HepG2 (cell line): ENCODE results near the gene CACNG7. TPM values are rescaled to one million over a fixed set of nuclear protein-coding genes. Genes with fewer than 3 reads are reported as not detected.

Source experiments
- ATAC-seq: fragments of 200-7000 bp; cut with Tn5 transposase; 3 replicates; pipeline ENCODE4 v1.9.1; 2020; ENCODE audit warnings: mild to moderate bottlenecking, moderate library complexity
- BruUV-seq: library from RNA; stranded (reverse); fragments of 400-500 nt; replicated peaks from 2 replicates; lab custom pipeline; 2021; lab: Mats Ljungman, UMichigan
- CTCF ChIA-PET: fragments of 300-600 bp; formaldehyde crosslinking; extraction: SDS; loops from one replicate; lab custom pipeline; 2021; ENCODE audit warnings: low total read pairs, inconsistent platforms, low intra/inter-chr PET ratio; lab: Yijun Ruan, JAX
- POLR2A ChIA-PET: fragments of 350-600 bp; sonication (Branson Sonifier 250); formaldehyde crosslinking; loops from one replicate; lab custom pipeline; 2020; ENCODE audit warnings: antibody characterized with exemption, inconsistent platforms; lab: Yijun Ruan, JAX
- DNase-seq: peaks from one replicate; pipeline ENCODE4 v3.0.0-alpha.2; 2015; ENCODE audit warnings: low spot score
- FAIRE-seq: peaks from 3 replicates; lab custom pipeline; 2011; peaks lifted over from hg19 to GRCh38; lab: Jason Lieb, UNC
- H2AFZ ChIP-seq: one replicate; pipeline ENCODE4 v1.6.1; 2011; ENCODE audit warnings: low read length, inconsistent platforms
- H3K27ac ChIP-seq: fragments of 300-600 bp; 3 replicates; pipeline ENCODE4 v1.8.0; 2011; ENCODE audit warnings: mixed run types, mild to moderate bottlenecking, mixed read lengths, low read length, inconsistent platforms; ENCODE audit not compliant: insufficient read depth; ENCODE audit errors: extremely low read length
- H3K27me3 ChIP-seq, 2 experiments: fragments of 200-600 bp in 1 of 2; 2 replicates in 1 of 2; 3 replicates in 1 of 2; pipeline versions ENCODE4 v1.6.0 to v1.8.0; 2011; ENCODE audit warnings: low read length in 2 of 2, mild to moderate bottlenecking in 2 of 2, moderate library complexity in 2 of 2, inconsistent platforms in 1 of 2; ENCODE audit not compliant: insufficient read depth in 2 of 2, control insufficient read depth in 1 of 2
- H3K36me3 ChIP-seq, 2 experiments: fragments of 200-600 bp in 1 of 2; replicated peaks in 1 of 2; 2 replicates in 1 of 2; 3 replicates in 1 of 2; pipeline versions ENCODE4 v1.5.1 to v1.8.0; 2011; ENCODE audit warnings: low read length in 2 of 2, inconsistent platforms in 1 of 2; ENCODE audit not compliant: insufficient read depth in 2 of 2, control insufficient read depth in 1 of 2
- H3K4me1 ChIP-seq: 2 replicates; pipeline ENCODE4 v1.5.1; 2012; ENCODE audit warnings: low read length, inconsistent platforms; ENCODE audit not compliant: insufficient read depth
- H3K4me2 ChIP-seq: 2 replicates; pipeline ENCODE4 v1.6.0; 2011; ENCODE audit warnings: low read depth, low read length, inconsistent platforms
- H3K4me3 ChIP-seq, 3 experiments: fragments of 200-600 bp in 1 of 3; sonication (generic), shearing (Covaris generic) in 1 of 3; replicated peaks in 1 of 3; 2 replicates each; pipeline ENCODE4 v1.5.1; 2011 to 2016; ENCODE audit warnings: low read length in 3 of 3, inconsistent platforms in 2 of 3, low read depth in 2 of 3, mild to moderate bottlenecking in 2 of 3, control low read depth in 1 of 3, mixed read lengths in 1 of 3; ENCODE audit not compliant: insufficient read depth in 1 of 3
- H3K79me2 ChIP-seq: one replicate; pipeline ENCODE4 v1.6.1; 2011; ENCODE audit warnings: low read length, inconsistent platforms; ENCODE audit not compliant: insufficient read depth
- H3K9ac ChIP-seq: 2 replicates; pipeline ENCODE4 v1.6.0; 2011; ENCODE audit warnings: mild to moderate bottlenecking, low read depth, low read length, inconsistent platforms; ENCODE audit not compliant: insufficient read depth
- H3K9me3 ChIP-seq: 2 replicates; pipeline ENCODE4 v1.5.1; 2012; ENCODE audit warnings: mild to moderate bottlenecking, low read length
- H4K20me1 ChIP-seq: 2 replicates; pipeline ENCODE4 v1.6.0; 2011; ENCODE audit warnings: inconsistent platforms, mild to moderate bottlenecking, low read length, moderate library complexity; ENCODE audit not compliant: insufficient read depth
- MAFF ChIP-seq: IDR thresholded peaks from 2 replicates; pipeline ENCODE4 v1.6.1; 2011; ENCODE audit warnings: low read depth, low read length, improper control_type of control experiment
- PBX2 ChIP-seq: IDR thresholded peaks from 2 replicates; pipeline ENCODE4 v1.6.1; 2016; ENCODE audit warnings: control low read depth
- SRF ChIP-seq: IDR thresholded peaks from 2 replicates; pipeline ENCODE4 v1.6.1; 2011; ENCODE audit warnings: mild to moderate bottlenecking, low read depth, low read length, moderate library complexity
- ZNF629 ChIP-seq: sonication (generic); formaldehyde crosslinking; conservative IDR thresholded peaks from 2 replicates; pipeline ENCODE4 v1.5.0; 2020; ENCODE audit warnings: missing genetic modification reagents
- ZNF879 ChIP-seq: sonication (generic); formaldehyde crosslinking; IDR thresholded peaks from 2 replicates; pipeline ENCODE4 v1.8.1; 2023; ENCODE audit warnings: missing genetic modification reagents
- WGBS: methylation state at CpG from one replicate; pipeline ENCODE4 v1.1.6; 2017; ENCODE audit warnings: low lambda C conversion rate; 5-methylcytosine and 5-hydroxymethylcytosine counted together
- in situ Hi-C: cut with HindIII; loops from 2 replicates; pipeline ENCODE4 v1.10.0; 2017; ENCODE audit warnings: low pct_unique_long_range_greater_than_20kb; ENCODE audit not compliant: extremely low pct_ligation_motif_present
- intact Hi-C: fragments of 100-400 bp; cut with micrococcal nuclease; formaldehyde crosslinking; loops from one replicate; pipeline ENCODE4 v1.10.0; 2022; ENCODE audit not compliant: unreplicated experiment
- polyA plus RNA-seq, 8 experiments: library from polyadenylated mRNA; depleted of rRNA in 3 of 8; stranded (reverse) in 7 of 8; unstranded in 1 of 8; fragments of >200 nt; fragmentation: Illumina TruSeq in 4 of 8; extraction: Trizol in 4 of 8; gene quantifications; 2 replicates each; pipeline versions ENCODE4 v1.2.1 to v1.2.3, GENCODE V29; 2011 to 2016; ENCODE audit warnings: low read depth in 4 of 8, missing spikeins in 1 of 8, mixed read lengths in 1 of 8; ENCODE audit not compliant: insufficient read depth in 1 of 8
- total RNA-seq, 5 experiments: library from RNA; depleted of rRNA; stranded (reverse); fragments of >200 nt; fragmentation: Illumina TruSeq; extraction: Trizol; gene quantifications; 2 replicates each; pipeline ENCODE4 v1.2.3, GENCODE V29; 2016; ENCODE audit warnings: low read depth in 1 of 5

Gene CACNG7
- total and polyA plus RNA-seq, 2 of the 13 experiments (the other 11 are each of a cell fraction or from before 2014, with no cell fraction given): not detected

- no peaks in the 10 kb centered on the region for H3K36me3 ChIP-seq
- intact Hi-C loops: no loop called here
- DNase-seq: no peak
- H3K79me2 ChIP-seq: no peaks in the 10 kb centered on the region
- no peak overlapping the region for H3K4me2 ChIP-seq
- no peak overlapping the region for H3K9ac ChIP-seq
- 5% methylated on average over 2 of the region's 4 CpGs for WGBS
- no peaks in the 10 kb centered on the region for H3K4me1 ChIP-seq
- H3K27me3 ChIP-seq: peaks cover 0 to 34% of the 10 kb centered on the region in 2 experiments; a peak in 2 of 5 replicates
- FAIRE-seq: no peak
- H3K27ac ChIP-seq: no peak overlapping the region
- in situ Hi-C loops: no loop called here
- POLR2A ChIA-PET: no interaction called here
- BruUV-seq: no TSS peak
- H3K4me3 ChIP-seq: no peak overlapping the region
- ATAC-seq: no peak
- TF ChIP-seq ZNF629 (0 out of 2 replicates have a peak, but pooled peaks have one; percentile 10), ZNF879 (no peak)
- 0 out of 2 replicates have a peak, but pooled peaks cover 2% of the 10 kb centered on the region for H4K20me1 ChIP-seq
- H2AFZ ChIP-seq: no peak overlapping the region
- CTCF ChIA-PET: no interaction called here
- no peaks in the 10 kb centered on the region for H3K9me3 ChIP-seq
These were observed 35.9 kb downstream of the CACNG7 start for GRCh38 chr19:53944933-53945332.

- TF ChIP-seq SRF (peak; percentile 67), MAFF (0 out of 2 replicates have a peak, but pooled peaks have one; percentile 6), PBX2 (CRISPR knock-in tag) (no peak)
- Histone ChIP-seq H3K4me1 (no peaks in the 10 kb centered on the region), H3K9ac (no peak overlapping the region), H3K27me3 (peaks cover 0 to 31% of the 10 kb centered on the region in 2 experiments; a peak in 2 of 5 replicates), H3K4me3 (no peak overlapping the region), H3K79me2 (no peaks in the 10 kb centered on the region), H3K9me3 (no peaks in the 10 kb centered on the region), H3K36me3 (no peaks in the 10 kb centered on the region), H2AFZ (no peak overlapping the region), H4K20me1 (0 out of 2 replicates have a peak, but pooled peaks cover 2% of the 10 kb centered on the region), H3K27ac (no peak overlapping the region), H3K4me2 (no peak overlapping the region)
- BruUV-seq: no TSS peak
- intact Hi-C loops: no loop called here
- 0% methylated on average over 9 of the region's 9 CpGs for WGBS
- ChIA-PET POLR2A (no interaction called here), CTCF (no interaction called here)
- ATAC-seq (no peak), DNase-seq (no peak), FAIRE-seq (no peak)
- in situ Hi-C loops: no loop called here
These were observed 36.4 kb downstream of the CACNG7 start for GRCh38 chr19:53945441-53945840.
